Measurements from ENCODE around the gene ULBP1. TPM values are rescaled to one million over a fixed set of nuclear protein-coding genes. Genes with fewer than 3 reads are reported as not detected.
"Not testable (repeated sequence)": the region's sequence is repeated elsewhere in the genome, so short reads cannot be mapped to it uniquely, and the experiment has no call there.

ULBP1 gene, protein sequence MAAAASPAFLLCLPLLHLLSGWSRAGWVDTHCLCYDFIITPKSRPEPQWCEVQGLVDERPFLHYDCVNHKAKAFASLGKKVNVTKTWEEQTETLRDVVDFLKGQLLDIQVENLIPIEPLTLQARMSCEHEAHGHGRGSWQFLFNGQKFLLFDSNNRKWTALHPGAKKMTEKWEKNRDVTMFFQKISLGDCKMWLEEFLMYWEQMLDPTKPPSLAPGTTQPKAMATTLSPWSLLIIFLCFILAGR
- total RNA-seq = under 1 TPM in 2 of 4 donors, not detected in 2; 0.32 to 0.38 TPM

- peak within 1 kb of the TSS; percentile 29 for H3K4me3 ChIP-seq (ENCODE audit: low read depth, poor library complexity, severe bottlenecking)
- DNase-seq (ENCODE audit: low spot score in 2 of 2) = peak; percentile 85 to 98
- WGBS, 2 donors = 0 to 1% methylated on average over 56 to 61 of the region's 69 CpGs
- TF ChIP-seq CTCF (IDR thresholded peaks at IDR 0.05) = no peak
- TF ChIP-seq POLR2A (IDR thresholded peaks at IDR 0.05) = no peak
- intact Hi-C loops (cut with DNase I; ENCODE audit: low total_unique reads) = no loop called here
Observed at GRCh38 chr6:149963462-149964307, at the start of gene ULBP1. Gene ULBP1, plus strand, starts transcription at chr6:149963943. Its CDS starts 107 bp downstream, at chr6:149964050.

GRCh38 chr6:149915970-149916865, 47.5 kb upstream of the ULBP1 start:
- no peak overlapping the region for H3K4me3 ChIP-seq (ENCODE audit: low read depth, poor library complexity, severe bottlenecking)
- intact Hi-C loops (cut with DNase I; ENCODE audit: low total_unique reads) = no loop called here
- 90 to 95% methylated on average over 10 of the region's 10 CpGs for WGBS, 2 donors
- DNase-seq (ENCODE audit: low spot score in 2 of 2) = peak in 1 of 2 donors; percentile 70
- TF ChIP-seq CTCF (IDR thresholded peaks at IDR 0.05) (no peak), POLR2A (IDR thresholded peaks at IDR 0.05) (no peak)

GRCh38 chr6:149917679-149918078, 46.1 kb upstream of the ULBP1 start:
- TF ChIP-seq CTCF (IDR thresholded peaks at IDR 0.05) (no peak), POLR2A (IDR thresholded peaks at IDR 0.05) (no peak)
- H3K4me3 ChIP-seq (ENCODE audit: low read depth, poor library complexity, severe bottlenecking) = no peak overlapping the region
- intact Hi-C loops (cut with DNase I; ENCODE audit: low total_unique reads) = no loop called here
- peak in 1 of 2 donors; percentile 31 for DNase-seq (ENCODE audit: low spot score in 2 of 2)
- WGBS, 2 donors = 74 to 77% methylated on average over 2 of the region's 2 CpGs

DNA sequence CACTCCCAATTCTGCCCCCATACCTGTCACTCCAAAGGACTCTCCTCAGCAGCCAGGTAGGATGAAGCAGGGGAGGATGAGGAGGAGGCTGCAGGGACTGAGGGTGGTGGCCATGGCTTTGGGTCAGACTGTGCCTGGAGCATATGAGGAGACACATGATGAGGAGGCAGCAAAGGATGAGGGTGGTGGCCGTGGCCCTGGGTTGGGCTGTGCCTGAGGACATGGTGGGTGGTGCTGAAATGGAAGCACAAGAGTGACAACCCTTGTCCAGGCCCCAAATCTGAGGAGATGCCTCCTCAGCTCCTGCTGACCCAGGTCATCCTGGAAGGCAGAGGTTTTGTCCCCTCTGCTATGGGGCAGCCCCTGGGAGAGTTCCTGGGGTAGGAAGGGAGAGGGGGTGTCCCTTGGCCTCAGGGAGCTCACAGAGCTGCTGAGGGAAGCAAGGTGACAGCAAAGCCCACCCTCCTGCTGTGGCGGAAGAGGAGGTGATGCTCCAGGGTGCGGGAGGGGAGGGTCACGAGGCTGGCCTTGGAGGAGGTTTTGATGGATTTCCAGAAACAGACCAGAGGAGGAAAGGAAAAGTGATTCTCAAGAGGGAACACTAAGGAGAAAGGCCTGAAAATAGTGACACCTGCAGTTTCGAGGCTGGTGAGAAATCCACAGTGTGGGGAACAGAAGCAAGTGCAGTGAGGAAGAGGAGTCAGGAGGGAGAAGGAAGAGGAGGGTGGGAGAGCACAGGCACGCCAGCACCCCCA, 45.4 kb upstream of the ULBP1 start:
- DNase-seq (ENCODE audit: low spot score in 2 of 2) = peak in 1 of 2 donors; percentile 74

DNA sequence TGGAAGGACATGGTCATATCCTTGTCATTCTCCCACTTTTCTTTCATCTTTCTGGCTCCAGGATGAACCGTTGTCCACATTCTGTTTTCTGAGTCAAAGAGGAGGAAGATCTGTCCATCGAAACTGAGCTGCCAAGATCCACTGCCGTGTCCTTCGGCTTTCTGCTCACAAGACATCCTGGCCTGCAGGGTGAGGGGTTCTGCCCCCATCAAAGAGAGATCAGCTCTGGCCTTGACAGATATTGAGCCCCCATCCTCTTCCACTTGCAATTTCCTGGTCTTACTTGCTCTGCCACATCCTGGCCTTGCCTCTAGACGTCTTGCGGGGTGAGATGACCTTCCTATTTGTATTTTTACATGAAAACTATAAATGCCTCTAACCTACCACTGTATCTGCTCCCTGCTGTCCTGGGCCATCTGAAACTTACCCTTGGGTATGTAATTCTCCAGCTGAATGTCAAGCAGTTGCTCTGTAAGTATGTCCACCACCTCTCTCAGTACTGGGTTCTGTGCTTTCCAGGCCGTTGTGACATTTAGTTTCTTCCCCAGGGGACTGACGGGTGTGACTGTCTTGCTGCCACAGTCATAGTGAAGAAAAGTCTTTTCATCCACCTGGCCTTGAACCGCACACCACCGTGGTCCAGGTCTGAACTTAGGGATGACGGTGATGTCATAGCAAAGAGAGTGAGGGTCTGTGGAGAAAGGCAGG, 44.5 kb upstream of the ULBP1 start:
- 87 to 94% methylated on average over 11 of the region's 11 CpGs for WGBS, 2 donors
- H3K4me3 ChIP-seq (ENCODE audit: low read depth, poor library complexity, severe bottlenecking); intact Hi-C loops (cut with DNase I; ENCODE audit: low total_unique reads): not testable (repeated sequence)
- peak in 1 of 2 donors; percentile 53 for DNase-seq (ENCODE audit: low spot score in 2 of 2)

More for the DNA sequence above, 45.4 kb upstream of the ULBP1 start:
- 81 to 89% methylated on average over 6 of the region's 6 CpGs for WGBS, 2 donors
- intact Hi-C loops (cut with DNase I; ENCODE audit: low total_unique reads) = no loop called here
- H3K4me3 ChIP-seq (ENCODE audit: low read depth, poor library complexity, severe bottlenecking) = no peak overlapping the region
- no peak for TF ChIP-seq POLR2A (IDR thresholded peaks at IDR 0.05)
- no peak for TF ChIP-seq CTCF (IDR thresholded peaks at IDR 0.05)
